ENCODE measurements around the gene SLC25A10.
A peak's percentile ranks its signal among the peaks of the same experiment; 100 is the strongest.

Gene SLC25A10, protein sequence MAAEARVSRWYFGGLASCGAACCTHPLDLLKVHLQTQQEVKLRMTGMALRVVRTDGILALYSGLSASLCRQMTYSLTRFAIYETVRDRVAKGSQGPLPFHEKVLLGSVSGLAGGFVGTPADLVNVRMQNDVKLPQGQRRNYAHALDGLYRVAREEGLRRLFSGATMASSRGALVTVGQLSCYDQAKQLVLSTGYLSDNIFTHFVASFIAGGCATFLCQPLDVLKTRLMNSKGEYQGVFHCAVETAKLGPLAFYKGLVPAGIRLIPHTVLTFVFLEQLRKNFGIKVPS

DNA sequence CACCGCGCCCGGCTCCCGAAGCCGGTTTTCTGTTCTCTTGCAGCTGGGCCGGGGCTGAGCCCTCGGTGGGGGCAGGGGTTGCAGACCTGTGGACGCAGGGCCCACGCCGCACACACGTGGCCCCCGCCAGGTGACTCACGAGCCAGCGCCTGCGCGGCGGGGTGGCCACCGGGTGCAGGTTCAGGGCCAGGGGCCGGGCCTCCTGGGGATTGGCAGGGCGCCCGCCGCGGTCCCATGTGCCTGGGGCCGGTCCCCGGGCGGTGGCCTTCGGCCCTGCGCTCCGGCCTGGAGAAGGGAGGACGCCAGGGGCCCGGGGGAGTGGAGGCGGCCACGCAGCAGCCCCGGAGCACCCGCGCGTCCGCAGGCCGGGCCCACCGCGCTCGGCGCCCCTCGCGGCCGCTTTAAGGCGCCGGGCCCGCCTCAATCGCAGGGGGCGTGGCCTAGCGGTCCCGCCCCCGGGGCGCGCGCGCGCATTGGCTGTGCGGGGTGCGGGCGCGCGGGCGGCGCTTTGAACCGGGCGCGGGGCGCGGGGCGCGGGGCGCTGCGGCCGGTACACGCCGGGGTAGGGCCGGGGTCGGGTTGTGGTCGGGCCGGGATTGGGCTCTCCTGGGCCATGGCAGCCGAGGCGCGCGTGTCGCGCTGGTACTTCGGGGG is at the start of gene SLC25A10:
Gene SLC25A10, plus strand, starts transcription at position 471 of the 654 bp plus-strand sequence. Its CDS starts 143 bp downstream, at position 614.
- DNase-seq, result peak; percentile 58 to 87 (median 76)

DNA sequence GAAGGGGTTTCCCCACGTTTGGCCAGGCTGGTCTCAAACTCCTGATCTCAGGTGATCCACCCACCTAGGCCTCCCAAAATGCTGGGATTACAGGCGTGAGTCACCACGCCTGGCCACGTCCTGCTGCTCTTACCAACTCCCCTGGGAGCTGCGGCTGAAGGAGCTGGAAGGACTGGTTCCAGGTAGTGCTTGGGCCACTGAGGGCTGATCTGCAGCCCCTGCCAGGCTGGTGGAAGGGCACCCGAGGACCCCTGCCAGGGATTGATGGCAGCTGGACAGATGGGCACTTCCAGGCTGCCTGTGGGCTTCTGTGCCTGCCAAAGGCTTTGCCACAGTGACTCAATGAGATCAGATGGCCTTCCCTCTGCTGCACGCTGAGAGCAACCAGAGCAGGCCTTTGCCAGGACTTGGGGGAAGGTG is 48.0 kb upstream of the SLC25A10 start:
- DNase-seq, result no peak

DNA sequence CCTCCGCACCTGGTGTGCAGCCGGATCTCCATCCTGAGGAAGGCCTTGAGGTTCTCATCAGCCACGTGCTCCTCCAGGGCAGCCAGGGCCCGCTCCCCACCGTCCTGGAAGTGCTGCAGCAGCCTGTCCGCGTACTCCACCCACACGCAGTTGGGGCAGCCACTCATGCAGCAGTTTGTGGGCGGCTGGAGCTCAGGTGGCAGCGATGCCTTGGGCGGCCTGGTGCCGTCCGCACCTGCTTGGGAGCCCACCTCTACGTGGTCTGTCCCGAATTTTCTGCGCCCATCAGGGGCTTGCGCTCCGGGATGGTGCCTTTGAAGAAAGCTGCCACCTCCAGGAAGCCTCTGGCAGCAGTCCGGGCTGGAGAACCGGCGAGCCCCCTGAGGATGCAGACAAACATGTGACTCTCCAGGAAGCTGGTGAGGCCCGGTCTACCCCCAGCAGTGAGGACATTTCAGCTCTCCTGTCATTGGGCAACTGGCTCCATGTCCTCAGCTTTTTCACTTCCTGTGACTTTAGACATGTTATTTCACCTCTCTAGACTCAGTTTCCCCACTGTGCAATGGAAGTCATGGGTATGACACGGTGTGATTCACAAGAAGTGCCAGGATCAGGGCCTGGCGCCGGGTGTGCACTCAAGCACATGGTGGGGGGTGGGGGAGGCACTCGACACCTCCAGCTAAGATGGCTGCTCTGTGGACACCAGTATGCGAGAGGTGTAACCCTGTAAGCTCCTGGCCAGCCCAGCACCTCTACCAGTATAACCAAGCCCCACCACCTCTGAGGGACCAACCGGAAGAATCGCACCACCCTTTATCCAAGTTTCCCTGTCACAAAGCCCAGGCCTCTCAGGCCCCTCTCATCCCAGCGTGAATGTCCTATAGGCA is 46.6 kb upstream of the SLC25A10 start:
- DNase-seq, result peak in 1 of 6 experiments; percentile 47

DNA sequence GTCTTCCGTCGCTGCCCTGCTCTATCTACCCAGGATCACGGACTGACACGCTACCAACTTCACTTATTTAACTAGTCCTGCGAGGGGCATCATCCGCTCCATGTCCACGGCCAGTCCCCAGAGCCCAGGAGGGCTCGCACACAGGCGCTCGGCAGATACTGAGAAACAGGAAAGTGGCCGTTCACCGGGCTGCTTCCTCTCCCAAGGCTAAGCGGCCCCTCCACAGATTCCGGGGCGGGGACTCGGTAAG is 46.1 kb upstream of the SLC25A10 start:
- DNase-seq, result no peak

DNA sequence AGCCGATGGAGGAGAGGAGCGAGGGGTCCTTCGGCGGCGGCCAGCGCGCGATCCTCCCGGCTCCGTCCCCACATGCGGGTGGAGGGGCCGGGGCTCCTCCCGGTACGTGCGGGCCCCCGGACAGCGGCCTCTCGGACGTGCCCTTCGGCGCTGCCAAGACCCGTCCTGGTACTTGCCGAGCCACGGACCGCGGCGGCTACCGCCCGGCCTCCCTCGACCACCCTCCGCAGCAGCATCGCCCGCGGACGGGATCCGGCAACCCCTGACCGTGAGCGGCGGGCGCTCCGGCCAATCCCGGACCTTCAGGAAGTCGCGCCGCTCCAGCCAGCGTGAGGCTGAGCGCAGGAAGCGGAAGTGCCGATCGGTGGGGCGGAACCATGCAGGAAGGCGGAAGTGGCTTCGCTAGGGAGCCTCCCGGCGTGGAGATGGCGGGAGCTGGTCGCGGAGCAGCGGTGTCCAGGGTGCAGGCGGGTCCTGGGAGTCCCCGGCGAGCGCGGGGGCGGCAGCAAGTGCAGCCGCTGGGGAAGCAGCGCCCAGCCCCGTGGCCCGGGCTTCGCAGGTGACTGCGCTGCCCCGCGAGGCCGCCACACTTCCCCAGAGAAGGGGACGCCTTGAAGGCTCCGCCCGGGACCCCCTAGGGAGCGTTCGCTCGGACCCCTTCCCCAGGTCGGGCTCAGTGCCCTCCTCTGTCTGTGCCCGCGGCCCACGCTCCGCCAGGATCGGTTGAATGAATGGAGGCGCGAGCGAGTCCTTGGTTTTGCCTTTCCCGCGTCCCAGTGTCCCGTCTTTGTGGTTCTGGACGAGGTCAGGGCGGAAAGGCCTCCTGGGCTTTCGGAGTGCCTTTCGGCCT is 45.5 kb upstream of the SLC25A10 start, which contains the start of the genes CCDC137 and OXLD1:
Gene CCDC137, plus strand, starts transcription at position 396 of the 850 bp plus-strand sequence. Its CDS starts 30 bp downstream, at position 426.
Gene OXLD1, minus strand, starts transcription at position 264 of the 850 bp plus-strand sequence. Its CDS starts 28 bp downstream, at position 236.
- DNase-seq, result peak; percentile 83 to 91 (median 88)

DNA sequence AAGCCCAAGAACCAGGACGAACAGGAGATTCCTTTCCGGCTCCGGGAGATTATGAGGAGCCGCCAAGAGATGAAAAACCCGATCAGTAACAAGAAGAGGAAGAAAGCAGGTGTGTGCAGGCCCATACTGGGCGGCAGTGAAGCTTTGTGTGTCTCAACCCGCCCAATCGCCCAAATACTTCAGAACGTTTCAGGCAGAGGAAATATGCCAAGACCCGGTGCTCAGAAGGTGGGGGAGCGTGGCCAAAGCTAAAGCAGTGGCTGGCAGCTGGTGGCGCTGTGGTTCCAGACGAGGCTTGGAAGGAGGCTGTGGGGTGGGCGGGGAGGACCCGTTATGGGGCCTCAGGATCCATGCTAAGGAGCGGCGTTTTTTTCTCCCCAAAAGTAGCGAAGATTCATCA is 44.3 kb upstream of the SLC25A10 start:
- DNase-seq, result no peak

DNA sequence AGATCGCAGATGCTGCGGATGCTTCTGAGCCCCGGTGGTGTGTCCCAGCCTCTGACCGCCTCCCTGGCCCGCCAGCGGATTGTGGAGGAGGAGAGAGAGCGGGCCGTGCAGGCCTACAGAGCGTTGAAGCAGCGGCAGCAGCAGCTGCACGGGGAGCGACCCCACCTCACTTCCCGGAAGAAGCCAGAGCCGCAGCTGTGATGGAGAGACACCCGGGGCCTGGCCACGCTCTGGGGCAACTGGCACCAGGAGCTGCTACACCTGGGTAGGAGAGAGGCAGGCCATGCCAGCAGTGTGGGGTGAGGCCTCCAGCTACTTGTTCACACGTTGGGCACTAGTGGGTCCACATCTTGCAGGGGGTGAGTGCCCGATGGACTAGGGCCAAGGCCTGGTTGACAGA is 39.6 kb upstream of the SLC25A10 start:
- no peak for DNase-seq

DNA sequence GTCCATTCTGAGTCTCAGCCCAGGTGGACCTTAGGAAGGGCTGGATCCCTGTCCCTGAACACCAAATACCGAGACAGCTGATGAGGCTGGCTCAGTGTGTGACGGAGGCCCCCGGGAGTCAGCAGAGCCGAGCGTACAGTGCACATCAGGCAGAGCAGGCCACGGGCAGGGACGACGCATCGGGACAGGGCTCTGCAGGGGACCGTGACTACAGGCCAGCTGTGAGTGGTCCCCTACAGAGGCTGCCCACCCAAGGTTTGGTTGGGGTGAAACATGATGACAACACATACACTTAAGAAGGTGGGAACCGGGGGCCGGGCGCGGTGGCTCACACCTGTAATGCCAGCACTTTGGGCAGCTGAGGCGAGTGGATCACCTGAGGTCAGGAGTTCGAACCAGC is 39.1 kb upstream of the SLC25A10 start:
- no peak for DNase-seq

DNA sequence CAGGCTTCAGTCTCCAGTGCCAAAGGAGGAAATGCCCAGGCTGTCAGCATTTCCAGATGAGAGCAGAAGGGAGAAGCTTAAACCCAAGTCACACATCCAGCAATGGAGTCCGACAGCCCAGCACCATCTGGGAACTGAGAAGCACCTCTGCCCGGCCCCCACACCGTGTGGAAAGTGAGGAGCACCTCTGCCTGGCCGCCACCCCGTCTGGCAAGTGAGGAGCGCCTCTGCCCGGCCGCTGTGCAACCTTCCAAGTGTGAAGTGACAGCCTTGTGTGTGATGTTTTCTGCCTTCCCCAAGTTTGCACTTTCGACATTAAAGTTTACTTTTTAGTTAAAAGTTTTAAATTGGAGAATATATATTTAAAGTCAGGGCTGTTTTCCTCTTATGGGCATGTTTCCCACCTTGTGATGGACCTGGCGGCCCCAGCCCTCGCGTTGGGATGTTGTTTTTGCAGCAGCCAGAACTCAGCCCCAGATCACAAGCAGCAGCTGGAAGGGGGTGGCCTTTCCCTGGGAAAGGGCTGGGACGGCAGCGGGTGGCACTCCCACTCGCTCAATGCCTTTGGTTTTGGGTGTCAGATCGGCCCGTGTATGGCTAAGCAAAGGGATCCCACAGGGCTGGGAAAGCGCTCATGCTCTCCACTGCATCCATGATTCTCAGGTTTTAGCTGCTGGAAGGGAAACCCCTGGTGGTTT is 38.4 kb upstream of the SLC25A10 start:
- no peak for DNase-seq

DNA sequence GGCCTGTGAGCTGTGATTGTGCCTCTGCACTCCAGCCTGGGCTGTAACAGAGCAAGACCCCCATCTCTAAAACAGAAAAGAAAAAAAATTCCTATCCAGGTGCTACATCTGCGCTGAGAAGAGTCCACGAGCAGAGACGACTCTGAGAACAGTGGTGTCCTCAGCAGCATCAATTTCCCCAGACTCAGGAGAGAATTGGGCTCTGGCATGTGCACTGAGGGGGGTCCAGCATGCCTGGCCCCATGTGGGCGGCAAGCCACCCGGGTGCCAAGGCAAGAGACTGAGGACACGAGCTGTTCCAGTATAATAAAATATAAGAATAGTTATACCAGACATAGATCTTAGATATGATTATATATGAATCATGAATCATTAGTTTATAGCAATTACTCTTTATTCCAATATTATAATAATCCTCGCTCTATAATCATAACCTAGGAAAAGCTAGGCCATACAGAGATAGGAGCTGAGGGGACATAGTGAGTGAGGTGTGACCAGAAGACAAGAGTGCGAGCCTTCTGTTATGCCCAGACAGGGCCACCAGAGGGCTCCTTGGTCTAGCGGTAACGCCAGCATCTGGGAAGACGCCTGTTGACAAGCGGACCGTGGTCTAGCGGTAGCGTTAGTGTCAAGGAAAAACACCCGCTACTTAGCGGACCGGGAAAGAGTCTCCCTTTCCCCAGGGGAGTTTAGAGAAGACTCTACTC is 36.4 kb upstream of the SLC25A10 start:
- peak in 2 of 6 experiments; percentile 25 to 29 for DNase-seq

DNA sequence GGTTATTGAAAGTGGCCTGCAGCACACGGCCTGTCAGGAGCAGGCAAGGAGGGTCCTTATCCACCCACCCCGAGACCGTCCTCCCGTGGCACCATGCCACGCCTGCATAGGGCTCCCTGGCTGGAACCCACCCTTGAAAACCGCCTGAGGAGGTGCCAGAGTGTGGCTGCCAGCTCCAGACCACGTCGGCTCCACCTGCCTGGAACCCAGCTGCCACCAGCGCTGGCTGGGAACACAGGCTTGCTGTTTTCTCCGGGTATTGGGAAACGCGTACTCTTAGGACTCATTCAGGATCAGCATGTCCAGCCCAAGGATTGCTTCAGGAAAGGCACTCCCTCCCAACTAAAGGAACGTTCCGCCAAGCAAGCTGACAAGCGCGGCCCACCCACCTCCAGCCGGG is 35.2 kb upstream of the SLC25A10 start:
- DNase-seq, result no peak

DNA sequence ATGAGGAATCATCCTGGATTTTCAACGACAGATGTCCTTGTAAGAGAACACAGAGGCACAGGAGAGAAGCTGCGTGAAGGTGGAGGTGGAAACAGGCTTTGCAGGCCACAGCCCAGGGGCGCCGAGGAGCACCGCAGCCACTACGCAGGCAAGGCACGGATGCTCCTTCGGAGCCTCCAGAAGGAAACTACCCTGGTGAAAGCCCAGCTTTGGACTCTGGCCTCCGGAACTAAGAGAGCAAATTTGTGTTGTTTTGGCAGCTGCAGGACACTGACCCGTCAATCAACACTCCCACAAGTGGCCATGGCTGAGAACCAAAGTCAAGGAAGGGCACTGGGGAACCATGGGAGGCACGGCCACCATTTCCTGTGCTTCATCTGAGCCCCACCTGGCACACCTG is 31.9 kb upstream of the SLC25A10 start:
- DNase-seq, result no peak

DNA sequence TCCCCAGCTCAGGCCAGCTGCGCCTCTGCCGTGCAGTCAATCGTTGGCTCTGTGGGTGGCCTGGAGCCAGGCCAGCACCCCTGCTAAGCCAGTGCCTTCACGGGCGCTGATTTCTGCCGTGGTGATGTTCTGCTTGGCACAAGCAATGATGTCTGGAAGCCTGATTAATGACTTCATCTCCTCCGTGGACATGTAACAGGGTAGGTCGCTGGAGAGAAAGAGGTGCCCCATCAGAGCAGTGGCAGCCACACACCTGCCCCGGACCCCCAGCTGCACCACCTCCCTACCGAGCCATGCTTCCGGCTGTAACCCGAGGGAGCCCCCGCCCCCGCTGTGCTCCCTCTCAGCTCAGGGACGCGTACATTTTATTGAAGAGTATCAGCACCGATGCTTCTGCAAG is 30.4 kb upstream of the SLC25A10 start:
- no peak for DNase-seq

DNA sequence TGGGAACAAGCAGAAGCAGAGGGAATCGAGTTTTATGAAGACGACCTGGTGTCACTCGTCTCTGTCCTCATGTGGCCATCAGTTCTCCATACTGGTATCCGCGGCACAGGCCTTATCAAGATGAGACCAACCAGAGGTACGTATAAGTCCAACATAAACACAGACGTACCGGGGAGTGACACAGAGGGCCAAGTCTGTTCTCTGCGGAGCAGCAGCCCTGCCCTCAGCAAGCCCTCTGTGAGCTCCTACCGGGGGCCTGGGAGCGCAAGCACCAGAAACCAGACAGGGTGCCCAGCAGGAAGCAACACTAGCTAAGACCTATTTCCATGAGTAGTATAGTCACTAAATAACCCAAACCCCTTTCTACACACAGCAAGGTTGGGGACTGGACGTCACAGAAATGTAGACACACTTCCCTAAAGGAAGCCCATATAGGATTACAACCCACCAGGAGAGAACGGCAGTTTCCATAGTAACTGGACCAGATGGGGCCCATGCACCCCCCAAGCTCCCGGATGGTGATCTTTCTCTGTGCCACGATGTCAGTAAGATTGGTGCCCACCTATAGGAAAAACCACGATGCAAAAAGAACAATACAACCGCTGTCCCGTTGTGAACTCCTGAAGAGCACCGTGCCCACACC is 29.4 kb upstream of the SLC25A10 start:
- DNase-seq, result no peak

DNA sequence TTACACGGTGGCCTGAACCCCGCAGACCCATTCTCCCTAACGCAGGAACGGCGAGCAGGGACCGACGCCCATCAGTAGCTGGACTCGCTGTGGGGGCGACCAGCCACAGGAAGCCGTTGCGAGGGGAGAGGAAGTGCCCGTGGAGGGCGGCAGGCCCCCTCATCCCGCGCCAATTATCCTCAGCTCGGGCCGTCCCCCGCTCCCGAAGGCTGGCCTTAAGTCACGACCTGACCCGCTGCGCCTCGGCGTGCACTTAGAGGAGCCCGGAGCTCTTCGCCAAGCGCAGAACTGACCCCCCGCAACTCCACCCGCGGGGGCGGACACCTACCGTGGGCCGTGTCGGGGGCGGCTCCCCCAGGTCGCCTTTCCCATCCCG is 28.9 kb upstream of the SLC25A10 start:
- DNase-seq, result no peak

DNA sequence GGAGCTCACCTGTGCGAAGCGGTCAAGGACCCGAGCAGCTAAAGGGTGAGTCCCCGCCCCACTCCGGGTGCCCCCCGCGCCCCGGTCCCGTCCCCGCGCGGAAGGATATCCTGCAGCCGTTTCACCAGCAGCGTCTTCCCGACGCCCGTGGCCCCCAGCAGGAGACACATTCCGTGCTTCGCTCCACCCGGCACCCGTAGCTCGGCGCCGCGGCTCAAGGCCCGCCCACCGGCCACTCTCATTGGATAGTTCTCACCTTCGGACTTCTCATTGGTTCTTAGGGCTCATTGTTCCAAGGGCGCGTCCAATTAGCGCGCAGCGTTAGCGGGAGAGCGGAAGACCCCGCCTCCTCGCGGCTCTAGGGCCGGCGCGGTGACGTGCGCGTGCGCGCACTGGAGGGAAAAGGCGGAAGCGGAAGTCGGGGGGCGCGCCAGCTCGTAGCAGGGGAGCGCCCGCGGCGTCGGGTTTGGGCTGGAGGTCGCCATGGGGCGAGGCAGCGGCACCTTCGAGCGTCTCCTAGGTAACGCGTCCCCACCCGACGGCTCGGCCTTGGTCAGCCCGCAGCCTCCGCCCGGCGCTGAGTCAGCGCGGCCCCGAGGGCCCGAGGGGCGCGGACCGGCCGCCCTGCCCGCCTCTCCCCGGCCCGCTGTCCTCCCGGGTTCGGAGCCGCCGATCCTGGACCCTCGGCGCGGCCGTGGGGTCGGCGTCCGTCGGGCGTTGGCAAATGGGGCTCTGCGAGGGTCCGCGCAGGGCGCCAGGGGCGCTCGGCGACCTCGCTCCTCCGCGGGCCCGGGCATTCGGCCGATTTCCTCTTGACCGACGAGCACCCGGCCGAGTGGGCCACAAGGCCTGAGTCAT is 28.3 kb upstream of the SLC25A10 start, which contains the start of the genes ARL16 and HGS:
Gene ARL16, minus strand, starts transcription at position 214 of the 858 bp plus-strand sequence. Its CDS starts 44 bp downstream, at position 170.
Gene HGS, plus strand, starts transcription at position 428 of the 858 bp plus-strand sequence. Its CDS starts 56 bp downstream, at position 484.
- peak; percentile 95 to 98 (median 96) for DNase-seq

DNA sequence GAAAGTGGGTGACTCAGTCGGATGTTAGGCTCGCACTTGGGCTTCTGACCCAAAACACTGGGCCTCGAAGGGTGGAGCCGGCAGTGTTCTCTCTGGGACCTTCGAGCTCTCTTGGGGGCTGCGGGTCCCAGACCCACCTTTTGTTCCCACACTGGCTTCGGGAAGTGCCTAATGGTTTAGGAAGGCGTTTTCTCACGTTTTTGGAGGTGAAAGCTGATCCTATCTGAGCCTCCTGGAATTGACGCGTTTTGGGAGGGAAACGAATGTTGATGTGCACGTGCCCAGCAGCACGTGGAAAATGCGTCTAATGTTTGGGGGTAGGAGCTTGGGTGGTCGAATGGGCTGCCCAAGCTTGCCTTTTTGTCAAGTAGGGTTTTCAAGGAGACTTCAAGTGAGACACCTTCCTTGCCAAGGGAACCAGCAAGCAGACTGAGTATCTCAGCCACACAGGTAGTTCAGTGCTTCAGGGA is 27.6 kb upstream of the SLC25A10 start:
- no peak for DNase-seq

DNA sequence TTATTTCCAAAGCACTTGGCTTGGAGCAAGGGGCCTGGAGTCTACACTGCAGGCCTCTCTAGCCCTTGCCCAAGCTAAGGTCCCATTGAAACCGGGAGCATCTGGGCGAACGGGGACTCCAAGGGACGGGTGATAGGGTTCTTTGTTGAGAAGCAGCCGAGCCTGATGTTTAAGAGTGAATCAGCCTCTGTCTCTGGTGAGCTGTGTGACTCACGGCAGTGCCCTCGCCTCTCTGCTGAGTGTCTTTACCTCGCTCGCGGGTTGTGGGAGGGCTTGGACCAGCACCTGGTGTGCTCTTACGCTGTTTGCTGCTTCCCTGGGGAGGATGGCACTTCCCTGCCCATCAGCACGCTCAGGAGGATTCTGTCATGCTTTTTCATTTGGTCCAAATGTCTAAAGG is 27.0 kb upstream of the SLC25A10 start:
- no peak for DNase-seq

DNA sequence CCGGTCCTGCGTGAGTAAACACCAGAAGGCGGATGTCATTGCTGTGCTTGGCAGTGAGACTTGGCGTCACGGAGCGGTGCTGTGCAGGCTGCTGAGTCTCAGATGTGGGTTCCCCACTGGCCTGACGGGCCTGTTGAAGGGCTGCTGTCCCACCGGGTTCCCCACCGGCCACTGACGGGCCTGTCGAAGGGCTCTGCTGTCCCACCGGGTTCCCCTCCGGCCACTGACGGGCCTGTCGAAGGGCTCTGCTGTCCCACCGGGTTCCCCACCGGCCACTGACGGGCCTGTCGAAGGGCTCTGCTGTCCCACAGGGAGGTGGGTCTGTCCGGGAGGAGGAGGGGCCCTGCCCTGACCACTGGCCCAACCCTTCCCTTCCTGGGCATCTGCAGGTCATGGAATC is 25.5 kb upstream of the SLC25A10 start:
- DNase-seq, result no peak
